ENCODE results near the gene PGM2L1.

The PGM2L1 gene

DNA sequence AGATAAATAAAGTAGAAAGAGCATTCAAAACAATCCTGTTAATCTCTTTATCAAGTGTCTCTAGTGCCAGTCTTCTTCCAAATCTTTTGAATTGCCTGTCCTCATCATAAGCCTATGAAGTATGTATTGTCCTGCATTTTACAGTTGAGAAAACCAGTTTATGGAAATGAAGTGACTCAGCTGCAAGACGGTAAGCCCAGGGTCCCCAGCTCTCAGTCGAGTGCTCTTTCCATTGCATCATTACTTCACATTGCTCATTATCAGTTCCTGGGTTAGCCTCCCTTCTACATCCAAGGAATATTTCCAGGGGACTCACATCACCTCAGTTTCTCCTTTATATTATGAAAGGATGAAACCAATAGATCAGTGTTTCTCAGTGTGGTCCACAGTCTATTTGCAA lies 77.7 kb downstream of the PGM2L1 start:
- TF ChIP-seq, protein P1, sequence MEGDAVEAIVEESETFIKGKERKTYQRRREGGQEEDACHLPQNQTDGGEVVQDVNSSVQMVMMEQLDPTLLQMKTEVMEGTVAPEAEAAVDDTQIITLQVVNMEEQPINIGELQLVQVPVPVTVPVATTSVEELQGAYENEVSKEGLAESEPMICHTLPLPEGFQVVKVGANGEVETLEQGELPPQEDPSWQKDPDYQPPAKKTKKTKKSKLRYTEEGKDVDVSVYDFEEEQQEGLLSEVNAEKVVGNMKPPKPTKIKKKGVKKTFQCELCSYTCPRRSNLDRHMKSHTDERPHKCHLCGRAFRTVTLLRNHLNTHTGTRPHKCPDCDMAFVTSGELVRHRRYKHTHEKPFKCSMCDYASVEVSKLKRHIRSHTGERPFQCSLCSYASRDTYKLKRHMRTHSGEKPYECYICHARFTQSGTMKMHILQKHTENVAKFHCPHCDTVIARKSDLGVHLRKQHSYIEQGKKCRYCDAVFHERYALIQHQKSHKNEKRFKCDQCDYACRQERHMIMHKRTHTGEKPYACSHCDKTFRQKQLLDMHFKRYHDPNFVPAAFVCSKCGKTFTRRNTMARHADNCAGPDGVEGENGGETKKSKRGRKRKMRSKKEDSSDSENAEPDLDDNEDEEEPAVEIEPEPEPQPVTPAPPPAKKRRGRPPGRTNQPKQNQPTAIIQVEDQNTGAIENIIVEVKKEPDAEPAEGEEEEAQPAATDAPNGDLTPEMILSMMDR (IDR thresholded peaks at IDR 0.05), result no peak
- Mint-ChIP-seq H3K36me3 (ENCODE audit: low read depth) (no peaks in the 10 kb centered on the region), H3K27ac (no peak overlapping the region), H3K27me3 (ENCODE audit: low read depth, poor library complexity) (peaks cover 21% of the 10 kb centered on the region), H3K4me3 (no peak overlapping the region), H3K9me3 (peaks cover 19% of the 10 kb centered on the region), H3K4me1 (peaks cover 1% of the 10 kb centered on the region)
- DNase-seq, result no peak

DNA sequence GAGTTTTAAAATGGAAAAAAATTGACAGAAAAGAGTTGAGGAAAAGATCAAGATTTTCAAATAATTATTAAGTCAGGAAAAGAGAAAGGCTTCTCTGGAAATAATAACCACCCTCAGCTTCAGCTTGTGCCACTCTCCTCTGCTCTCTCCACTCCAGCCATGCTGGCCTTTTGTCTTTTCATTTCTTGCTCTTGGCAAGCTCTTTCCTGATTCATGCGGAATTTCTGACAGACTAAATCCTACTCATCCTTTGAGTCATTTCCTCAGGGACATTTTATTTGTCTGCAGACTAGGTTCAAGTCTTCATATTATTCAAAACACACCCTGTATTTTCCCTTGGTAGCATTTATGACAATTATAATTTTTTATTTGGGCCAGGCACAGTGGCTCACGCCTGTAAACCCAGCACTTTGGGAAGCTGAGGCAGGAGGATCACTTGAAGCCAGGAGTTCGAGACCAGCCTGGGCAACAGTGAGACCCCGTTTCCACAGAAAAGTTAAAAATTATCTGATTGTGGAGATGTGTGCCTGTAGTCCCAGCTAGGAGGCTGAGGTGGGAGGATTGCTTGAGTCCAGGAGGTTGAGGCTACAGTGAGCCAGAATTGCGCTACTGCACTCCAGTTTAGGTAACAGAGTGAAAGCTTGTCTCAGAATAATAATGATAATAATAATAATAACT lies 79.0 kb downstream of the PGM2L1 start:
- Mint-ChIP-seq H3K9me3 (peaks cover 22% of the 10 kb centered on the region), H3K36me3 (ENCODE audit: low read depth) (no peaks in the 10 kb centered on the region), H3K27me3 (ENCODE audit: low read depth, poor library complexity) (peaks cover 26% of the 10 kb centered on the region), H3K4me1 (no peaks in the 10 kb centered on the region), H3K27ac (no peak overlapping the region), H3K4me3 (no peak overlapping the region)
- TF ChIP-seq, protein P1 (IDR thresholded peaks at IDR 0.05), result no peak
- no peak for DNase-seq

DNA sequence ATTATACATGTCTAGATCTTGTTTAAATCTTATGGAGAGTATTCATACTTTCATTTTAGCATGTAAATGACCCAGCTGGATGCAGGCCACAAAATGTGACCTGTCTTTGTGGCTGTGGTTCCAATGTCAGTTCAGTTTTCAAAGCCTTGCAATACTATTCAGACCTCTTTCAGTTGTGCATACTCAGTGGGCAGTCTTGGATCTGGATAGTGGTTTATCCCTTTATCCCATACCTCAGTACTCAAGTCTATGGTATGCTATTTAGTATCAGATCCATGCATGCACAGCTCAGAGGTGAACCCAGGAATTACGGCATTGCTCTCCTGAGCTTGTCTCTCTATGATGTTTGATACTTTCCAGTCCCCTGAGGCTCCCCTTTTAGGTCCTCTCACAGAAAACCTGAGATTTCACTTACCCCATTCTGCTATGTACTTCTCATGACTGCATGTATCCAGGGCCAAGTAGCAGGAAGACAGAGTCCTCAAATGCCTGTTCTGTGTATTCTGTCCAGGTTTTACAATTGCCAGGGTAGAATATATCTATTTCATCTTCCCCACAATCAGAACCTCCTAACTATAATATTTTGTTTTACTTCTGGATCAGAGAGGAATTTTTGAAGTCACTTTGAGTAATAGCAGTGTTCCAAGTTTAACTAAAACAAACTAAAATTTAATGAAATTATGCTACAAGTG lies 79.8 kb downstream of the PGM2L1 start:
- H3K27ac Mint-ChIP-seq, result no peak overlapping the region
- no peaks in the 10 kb centered on the region for H3K4me1 Mint-ChIP-seq
- TF ChIP-seq, protein P1 (IDR thresholded peaks at IDR 0.05), result no peak
- no peak overlapping the region for H3K4me3 Mint-ChIP-seq
- peaks cover 27% of the 10 kb centered on the region for H3K27me3 Mint-ChIP-seq (ENCODE audit: low read depth, poor library complexity)
- H3K36me3 Mint-ChIP-seq (ENCODE audit: low read depth), result no peaks in the 10 kb centered on the region
- H3K9me3 Mint-ChIP-seq, result peaks cover 25% of the 10 kb centered on the region
- DNase-seq, result no peak

DNA sequence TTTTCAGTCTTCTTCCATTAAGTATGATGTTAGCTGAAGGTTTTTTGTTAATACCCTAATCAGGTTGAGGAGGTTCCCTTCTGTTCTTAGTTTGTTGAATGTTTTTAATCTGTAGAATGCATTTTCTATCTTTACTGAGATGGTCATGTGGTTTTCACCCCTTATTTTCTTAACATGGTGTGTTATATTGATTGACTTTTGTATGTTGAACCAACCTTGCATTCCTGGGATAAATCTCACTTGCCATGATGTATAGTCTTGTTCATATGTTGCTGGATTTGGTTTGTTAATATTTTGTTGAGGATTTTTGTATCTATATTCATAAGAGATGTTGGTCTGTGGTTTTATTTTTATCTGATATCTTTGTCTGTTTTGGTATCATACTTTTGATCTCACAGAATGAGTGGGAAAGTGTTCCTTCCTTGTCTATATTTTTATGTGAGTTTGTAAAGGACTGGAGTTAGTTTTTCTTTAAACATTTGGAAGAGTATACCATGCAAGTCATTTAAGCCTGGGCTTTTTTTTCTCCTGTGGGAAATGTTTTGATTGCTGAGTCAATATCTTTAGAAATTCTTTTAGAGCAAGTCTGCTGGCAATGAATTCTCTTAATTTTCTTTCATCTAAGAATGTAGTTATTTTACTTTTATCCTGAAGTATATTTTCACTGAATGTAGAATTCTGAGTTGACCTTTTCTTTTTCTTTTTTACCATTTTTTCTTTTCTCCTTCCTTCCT lies 81.3 kb downstream of the PGM2L1 start:
- DNase-seq, result no peak
- TF ChIP-seq, protein P1 (IDR thresholded peaks at IDR 0.05), result no peak
- no peaks in the 10 kb centered on the region for H3K4me1 Mint-ChIP-seq

DNA sequence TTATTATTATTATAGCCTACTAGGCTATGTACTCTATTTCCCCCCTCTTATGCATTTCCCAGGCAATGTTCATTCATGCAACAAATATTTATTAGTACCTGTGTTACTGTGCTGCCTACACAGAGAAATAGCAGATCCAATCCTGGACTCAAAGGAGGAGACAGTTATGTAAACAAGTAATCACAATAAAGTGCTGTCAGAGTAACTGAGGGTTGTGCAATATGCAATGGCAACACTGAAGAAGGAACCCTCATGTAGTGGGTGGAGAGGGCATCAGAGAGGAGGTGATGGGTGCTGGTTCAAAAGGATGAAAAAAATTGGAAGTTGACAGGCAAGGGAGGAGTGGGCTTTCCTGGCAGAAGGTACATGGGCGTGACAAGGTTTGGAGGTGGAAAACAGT lies 85.9 kb downstream of the PGM2L1 start:
- Mint-ChIP-seq H3K27ac (no peak overlapping the region), H3K36me3 (ENCODE audit: low read depth) (no peaks in the 10 kb centered on the region), H3K27me3 (ENCODE audit: low read depth, poor library complexity) (peaks cover 71% of the 10 kb centered on the region), H3K9me3 (peaks cover 21% of the 10 kb centered on the region), H3K4me3 (no peak overlapping the region), H3K4me1 (no peaks in the 10 kb centered on the region)
- TF ChIP-seq, protein P1 (IDR thresholded peaks at IDR 0.05), result no peak
- no peak for DNase-seq

More for the DNA sequence above, 81.3 kb downstream of the PGM2L1 start:
- Mint-ChIP-seq H3K36me3 (ENCODE audit: low read depth) (no peaks in the 10 kb centered on the region), H3K27ac (no peak overlapping the region), H3K27me3 (ENCODE audit: low read depth, poor library complexity) (peaks cover 39% of the 10 kb centered on the region), H3K9me3 (peaks cover 29% of the 10 kb centered on the region), H3K4me3 (no peak overlapping the region)

Measured in nephron progenitor cell (in vitro differentiated cells).